GM19463 (cell line): ENCODE measurements around the gene GATC.

Source experiments
- ATAC-seq: cut with Tn5 transposase; IDR thresholded peaks from one replicate; pipeline ENCODE4 v1.9.1; 2021; ENCODE audit warnings: mild to moderate bottlenecking, moderate library complexity; ENCODE audit not compliant: unreplicated experiment

The GATC gene

GRCh38 chr12:120445911-120446843, at the start of gene GATC, which contains the start of gene TRIAP1:
GATC (plus strand) TSS chr12:120446444; CDS start chr12:120446481, 37 bp downstream.
TRIAP1 (minus strand) TSS chr12:120446384; CDS start chr12:120446372, 12 bp downstream.
- peak; percentile 91 for ATAC-seq

- ATAC-seq = no peak
These were observed 48.3 kb upstream of the GATC start for GRCh38 chr12:120397824-120398540.

GRCh38 chr12:120399531-120399930, 46.7 kb upstream of the GATC start:
- no peak for ATAC-seq

GRCh38 chr12:120402217-120402616, 44.0 kb upstream of the GATC start:
- ATAC-seq = no peak

GRCh38 chr12:120403869-120404268, 42.4 kb upstream of the GATC start:
- ATAC-seq = no peak

- ATAC-seq = no peak
These were observed 42.0 kb upstream of the GATC start for GRCh38 chr12:120404271-120404670.

- no peak for ATAC-seq
These were observed 40.2 kb upstream of the GATC start for GRCh38 chr12:120406069-120406468.

- ATAC-seq = no peak
These were observed 39.7 kb upstream of the GATC start for GRCh38 chr12:120406553-120406952.

GRCh38 chr12:120408771-120409170, 37.5 kb upstream of the GATC start:
- no peak for ATAC-seq

GRCh38 chr12:120412421-120412820, 33.8 kb upstream of the GATC start:
- no peak for ATAC-seq

GRCh38 chr12:120413901-120414695, 32.1 kb upstream of the GATC start:
- no peak for ATAC-seq

- no peak for ATAC-seq
These were observed 29.6 kb upstream of the GATC start for GRCh38 chr12:120416490-120417216.

GRCh38 chr12:120417917-120418580, 28.2 kb upstream of the GATC start:
- ATAC-seq = no peak

- no peak for ATAC-seq
These were observed 24.5 kb upstream of the GATC start for GRCh38 chr12:120421701-120422100.

GRCh38 chr12:120422892-120423456, 23.3 kb upstream of the GATC start:
- no peak for ATAC-seq

- no peak for ATAC-seq
These were observed 20.4 kb upstream of the GATC start for GRCh38 chr12:120425797-120426196.

- no peak for ATAC-seq
These were observed 17.5 kb upstream of the GATC start for GRCh38 chr12:120428597-120429229.

GRCh38 chr12:120429368-120429767, 16.9 kb upstream of the GATC start:
- no peak for ATAC-seq
